Chondrocyte (in vitro differentiated cells): ENCODE measurements around the gene LRBA. TPM values are rescaled to one million over a fixed set of nuclear protein-coding genes. Genes with fewer than 3 reads are reported as not detected.
"Not testable (repeated sequence)": the region's sequence is repeated elsewhere in the genome, so short reads cannot be mapped to it uniquely, and the experiment has no call there.

ENCODE experiments used
- DNase-seq: peaks from one replicate; pipeline ENCODE4 v3.0.0; 2021; ENCODE audit warnings: mixed read lengths, low spot score
- H3K27ac Mint-ChIP-seq: one replicate; pipeline ENCODE4 v1.8.0; 2021; ENCODE audit warnings: mild to moderate bottlenecking, moderate library complexity, mixed read lengths; ENCODE audit not compliant: unreplicated experiment
- H3K27me3 Mint-ChIP-seq: 2 replicates; pipeline ENCODE4 v1.8.0; 2021; ENCODE audit warnings: low read depth, mixed read lengths
- H3K36me3 Mint-ChIP-seq: 2 replicates; pipeline ENCODE4 v1.8.0; 2021; ENCODE audit warnings: low read depth, mixed read lengths
- H3K4me1 Mint-ChIP-seq: 2 replicates; pipeline ENCODE4 v1.8.0; 2021; ENCODE audit warnings: low read depth, mild to moderate bottlenecking, mixed read lengths
- H3K4me3 Mint-ChIP-seq: one replicate; pipeline ENCODE4 v1.8.0; 2021; ENCODE audit warnings: mild to moderate bottlenecking, moderate library complexity, mixed read lengths; ENCODE audit not compliant: unreplicated experiment
- H3K9me3 Mint-ChIP-seq: 2 replicates; pipeline ENCODE4 v1.8.0; 2021; ENCODE audit warnings: low read depth, mixed read lengths
- CTCF ChIP-seq: fragments of 200-600 bp; sonication (generic); IDR thresholded peaks from 2 replicates; pipeline ENCODE4 v1.5.0; 2021; ENCODE audit warnings: antibody characterized with exemption, mild to moderate bottlenecking, moderate library complexity
- total RNA-seq: library from RNA; stranded (reverse); gene quantifications from 3 replicates; pipeline ENCODE4 v1.2.1, GENCODE V29; 2021

Gene LRBA
- total RNA-seq, 1 donor from 2014 or later: 19.7 TPM

- Mint-ChIP-seq H3K9me3 (no peaks in the 10 kb centered on the region), H3K27ac (no peak overlapping the region), H3K36me3 (no peaks in the 10 kb centered on the region), H3K27me3 (no peaks in the 10 kb centered on the region), H3K4me1 (peaks cover 7% of the 10 kb centered on the region), H3K4me3 (no peak overlapping the region)
- no peak for DNase-seq
- TF ChIP-seq CTCF: no peak
These were observed 81.1 kb downstream of the LRBA start for GRCh38 chr4:150934022-150934421.

DNA sequence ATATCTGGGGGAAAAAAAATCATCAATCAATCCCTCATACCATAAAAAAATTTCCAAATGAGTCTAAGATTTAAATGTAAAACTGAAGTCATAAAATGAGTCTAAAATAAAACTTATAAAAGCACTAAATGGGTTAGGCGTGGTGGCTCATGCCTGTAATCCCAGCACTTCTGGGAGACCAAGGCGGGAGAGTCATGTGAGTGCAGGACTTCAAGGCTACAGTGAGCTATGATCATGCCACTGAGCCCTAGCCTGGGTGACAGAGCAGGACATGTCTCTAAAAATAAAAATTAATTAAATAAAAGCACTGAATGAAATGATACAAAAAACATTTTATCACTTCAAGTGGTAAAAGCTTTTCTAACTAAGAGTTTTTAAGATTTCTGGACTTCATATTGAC is 83.3 kb downstream of the LRBA start:
- Mint-ChIP-seq H3K4me3 (no peak overlapping the region), H3K36me3 (peaks cover 2% of the 10 kb centered on the region)
- no peak for DNase-seq

GRCh38 chr4:150931005-150931404 is 84.1 kb downstream of the LRBA start:
- no peak for DNase-seq
- no peaks in the 10 kb centered on the region for H3K4me1 Mint-ChIP-seq
- H3K4me3 Mint-ChIP-seq: no peak overlapping the region
- H3K27ac Mint-ChIP-seq: no peak overlapping the region
- no peaks in the 10 kb centered on the region for H3K27me3 Mint-ChIP-seq
- TF ChIP-seq CTCF: no peak
- peaks cover 4% of the 10 kb centered on the region for H3K36me3 Mint-ChIP-seq
- no peaks in the 10 kb centered on the region for H3K9me3 Mint-ChIP-seq

More for the DNA sequence above, 83.3 kb downstream of the LRBA start:
- Mint-ChIP-seq H3K4me1 (peaks cover 4% of the 10 kb centered on the region), H3K27me3 (no peaks in the 10 kb centered on the region), H3K9me3 (no peaks in the 10 kb centered on the region), H3K27ac (no peak overlapping the region)
- no peak for TF ChIP-seq CTCF

DNA sequence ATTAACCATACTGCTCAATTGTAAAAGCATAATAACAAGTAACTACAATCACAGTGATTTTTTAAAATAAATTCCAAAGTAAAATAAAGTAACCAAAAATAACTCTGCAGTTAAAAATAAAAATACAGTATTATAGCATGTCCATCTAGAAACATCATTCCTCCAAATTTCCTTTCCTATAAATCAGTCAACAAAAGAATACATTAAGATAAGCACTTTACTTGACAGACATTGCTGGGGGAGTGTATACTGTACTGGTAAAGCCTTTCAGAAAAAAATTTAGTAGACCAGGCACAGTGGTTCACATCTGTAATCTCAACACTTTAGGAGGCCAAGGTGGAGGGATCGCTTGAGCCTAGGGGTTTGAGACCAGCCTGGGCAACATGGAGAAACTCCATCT is 91.1 kb downstream of the LRBA start:
- Mint-ChIP-seq H3K4me3 (no peak overlapping the region), H3K9me3 (no peaks in the 10 kb centered on the region), H3K36me3 (peaks cover 7% of the 10 kb centered on the region), H3K27ac (no peak overlapping the region), H3K27me3 (no peaks in the 10 kb centered on the region), H3K4me1 (peaks cover 3% of the 10 kb centered on the region)
- DNase-seq: no peak
- TF ChIP-seq CTCF: no peak

DNA sequence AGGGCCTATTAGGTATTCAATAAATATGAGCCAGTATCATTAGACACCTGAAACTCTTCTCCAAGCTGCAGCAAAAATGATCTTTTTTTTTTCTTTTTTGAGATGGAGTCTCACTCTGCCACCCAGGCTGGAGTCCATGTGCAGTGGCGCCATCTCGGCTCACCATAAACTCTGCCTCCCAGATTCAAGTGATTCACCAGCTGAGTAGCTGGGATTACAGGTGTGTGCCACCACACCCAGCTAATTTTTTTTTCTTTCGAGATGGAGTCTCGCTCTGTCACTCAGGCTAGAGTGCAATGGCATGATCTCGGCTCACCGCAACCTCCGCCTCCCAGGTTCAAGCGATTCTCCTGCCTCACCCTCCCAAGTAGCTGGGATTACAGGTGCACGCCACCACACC is 93.6 kb downstream of the LRBA start:
- not testable (repeated sequence) for DNase-seq, H3K27me3 Mint-ChIP-seq, H3K4me1 Mint-ChIP-seq, H3K36me3 Mint-ChIP-seq, H3K27ac Mint-ChIP-seq, H3K4me3 Mint-ChIP-seq, H3K9me3 Mint-ChIP-seq

DNA sequence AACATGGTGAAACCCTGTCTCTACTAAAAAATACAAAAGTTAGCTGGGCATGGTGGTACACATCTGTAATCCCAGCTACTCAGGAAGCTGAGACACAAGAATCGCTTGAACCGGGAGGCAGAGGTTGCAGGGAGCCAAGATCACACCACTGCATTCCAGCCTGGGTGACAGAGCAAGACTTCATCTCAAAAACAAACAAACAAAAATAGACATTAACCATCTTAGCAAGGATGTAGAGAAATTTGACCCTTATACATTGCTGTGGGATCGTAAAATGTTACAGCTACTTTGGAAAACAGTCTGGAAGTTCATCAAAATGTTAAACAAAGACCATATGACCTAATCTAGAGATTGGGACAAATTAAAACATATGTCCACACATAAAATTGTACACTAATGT is 96.5 kb downstream of the LRBA start:
- H3K36me3 Mint-ChIP-seq, H3K4me3 Mint-ChIP-seq, H3K9me3 Mint-ChIP-seq, H3K27me3 Mint-ChIP-seq, H3K27ac Mint-ChIP-seq, DNase-seq, H3K4me1 Mint-ChIP-seq: not testable (repeated sequence)
